GM19043 (cell line): Measurements from ENCODE around the gene FANCM.

Experiments
- ATAC-seq: cut with Tn5 transposase; IDR thresholded peaks from one replicate; pipeline ENCODE4 v1.9.1; 2021; ENCODE audit warnings: low read depth; ENCODE audit not compliant: unreplicated experiment

FANCM gene, protein sequence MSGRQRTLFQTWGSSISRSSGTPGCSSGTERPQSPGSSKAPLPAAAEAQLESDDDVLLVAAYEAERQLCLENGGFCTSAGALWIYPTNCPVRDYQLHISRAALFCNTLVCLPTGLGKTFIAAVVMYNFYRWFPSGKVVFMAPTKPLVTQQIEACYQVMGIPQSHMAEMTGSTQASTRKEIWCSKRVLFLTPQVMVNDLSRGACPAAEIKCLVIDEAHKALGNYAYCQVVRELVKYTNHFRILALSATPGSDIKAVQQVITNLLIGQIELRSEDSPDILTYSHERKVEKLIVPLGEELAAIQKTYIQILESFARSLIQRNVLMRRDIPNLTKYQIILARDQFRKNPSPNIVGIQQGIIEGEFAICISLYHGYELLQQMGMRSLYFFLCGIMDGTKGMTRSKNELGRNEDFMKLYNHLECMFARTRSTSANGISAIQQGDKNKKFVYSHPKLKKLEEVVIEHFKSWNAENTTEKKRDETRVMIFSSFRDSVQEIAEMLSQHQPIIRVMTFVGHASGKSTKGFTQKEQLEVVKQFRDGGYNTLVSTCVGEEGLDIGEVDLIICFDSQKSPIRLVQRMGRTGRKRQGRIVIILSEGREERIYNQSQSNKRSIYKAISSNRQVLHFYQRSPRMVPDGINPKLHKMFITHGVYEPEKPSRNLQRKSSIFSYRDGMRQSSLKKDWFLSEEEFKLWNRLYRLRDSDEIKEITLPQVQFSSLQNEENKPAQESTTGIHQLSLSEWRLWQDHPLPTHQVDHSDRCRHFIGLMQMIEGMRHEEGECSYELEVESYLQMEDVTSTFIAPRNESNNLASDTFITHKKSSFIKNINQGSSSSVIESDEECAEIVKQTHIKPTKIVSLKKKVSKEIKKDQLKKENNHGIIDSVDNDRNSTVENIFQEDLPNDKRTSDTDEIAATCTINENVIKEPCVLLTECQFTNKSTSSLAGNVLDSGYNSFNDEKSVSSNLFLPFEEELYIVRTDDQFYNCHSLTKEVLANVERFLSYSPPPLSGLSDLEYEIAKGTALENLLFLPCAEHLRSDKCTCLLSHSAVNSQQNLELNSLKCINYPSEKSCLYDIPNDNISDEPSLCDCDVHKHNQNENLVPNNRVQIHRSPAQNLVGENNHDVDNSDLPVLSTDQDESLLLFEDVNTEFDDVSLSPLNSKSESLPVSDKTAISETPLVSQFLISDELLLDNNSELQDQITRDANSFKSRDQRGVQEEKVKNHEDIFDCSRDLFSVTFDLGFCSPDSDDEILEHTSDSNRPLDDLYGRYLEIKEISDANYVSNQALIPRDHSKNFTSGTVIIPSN (N-terminal part only)

DNA sequence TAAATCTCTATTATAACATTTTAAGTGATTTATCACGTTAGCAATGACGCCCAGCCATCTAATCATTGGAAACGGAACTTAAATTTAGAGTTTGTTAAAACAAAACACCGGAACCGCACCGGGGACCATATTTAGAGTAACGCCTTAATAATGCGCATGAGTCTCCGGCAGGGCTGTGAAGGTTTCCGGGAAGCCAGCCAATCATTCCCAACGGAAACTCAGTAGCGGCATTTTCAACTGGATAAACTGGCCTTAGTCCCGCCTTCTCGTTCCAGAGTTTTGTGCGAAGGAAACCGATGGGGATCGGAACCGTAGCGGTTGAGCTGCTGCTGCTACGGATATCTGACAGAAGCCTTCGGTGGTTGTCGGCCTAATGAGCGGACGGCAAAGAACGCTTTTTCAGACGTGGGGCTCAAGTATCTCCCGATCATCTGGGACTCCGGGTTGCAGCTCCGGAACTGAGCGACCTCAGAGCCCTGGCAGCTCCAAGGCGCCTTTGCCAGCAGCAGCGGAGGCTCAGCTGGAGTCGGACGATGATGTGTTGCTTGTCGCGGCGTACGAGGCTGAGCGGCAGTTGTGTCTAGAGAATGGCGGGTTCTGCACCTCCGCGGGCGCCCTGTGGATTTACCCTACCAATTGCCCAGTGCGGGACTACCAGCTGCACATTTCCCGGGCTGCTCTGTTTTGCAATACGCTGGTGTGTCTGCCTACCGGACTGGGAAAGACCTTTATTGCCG, at the start of gene FANCM:
TSS of gene FANCM (plus strand) at position 272 of the 737 bp plus-strand sequence. CDS start at position 374, 102 bp downstream.
- ATAC-seq, result peak; percentile 34

DNA sequence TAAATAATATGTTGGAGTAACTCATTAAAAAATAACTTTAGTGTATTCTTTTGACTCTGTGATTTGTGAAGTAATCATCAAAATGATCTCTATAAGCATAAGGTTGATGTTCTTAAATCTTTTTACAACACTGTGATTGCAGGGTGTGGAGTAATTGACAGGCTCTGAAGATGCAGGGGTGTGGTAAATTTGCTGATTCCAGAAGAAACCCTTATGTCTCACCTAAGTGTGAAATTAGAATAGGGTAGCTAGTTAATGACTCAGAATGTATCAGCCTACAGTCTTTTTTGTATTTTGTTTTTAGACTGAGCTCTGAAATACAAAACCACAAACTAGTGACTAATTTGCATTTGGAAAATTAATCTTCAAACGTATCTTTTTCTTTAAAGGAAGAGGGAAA, 45.9 kb upstream of the FANCM start:
- peak; percentile 54 for ATAC-seq

DNA sequence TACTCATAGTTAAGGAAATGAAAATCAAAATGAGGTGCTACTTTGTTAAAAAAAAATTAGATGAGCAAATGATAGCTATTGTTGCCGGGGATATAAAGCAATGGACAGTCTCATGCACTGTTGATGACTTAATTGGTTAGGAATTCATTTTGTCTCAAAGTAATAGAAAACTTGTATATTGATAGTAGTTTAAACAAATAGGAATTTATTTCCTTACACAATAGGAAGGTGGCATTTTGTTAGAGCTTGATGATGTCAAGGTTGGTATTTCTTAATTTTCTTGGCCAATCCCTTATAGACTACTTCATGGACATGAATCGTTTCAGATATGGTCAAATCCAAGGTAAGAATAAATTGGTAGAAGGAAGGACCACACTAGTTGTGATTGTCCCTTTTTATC, 44.0 kb upstream of the FANCM start:
- no peak for ATAC-seq

DNA sequence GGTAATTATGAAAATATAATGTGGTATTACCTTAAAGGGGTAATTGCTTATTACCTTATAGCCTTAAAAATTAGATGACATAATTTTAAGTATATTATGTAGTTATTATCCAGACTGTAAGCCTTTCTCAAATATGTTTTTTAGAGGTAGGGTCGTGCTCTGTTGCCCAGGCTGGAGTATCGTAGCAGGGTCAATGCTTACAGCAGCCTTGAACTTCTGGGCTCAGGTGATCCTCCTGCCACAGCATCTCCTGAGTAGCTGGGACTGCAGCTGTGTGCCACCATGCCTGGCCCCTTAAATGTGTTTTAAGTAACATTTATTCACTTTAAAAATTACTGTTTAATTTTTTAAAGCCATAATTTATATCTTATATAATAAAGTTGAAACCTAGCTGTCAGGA, 41.5 kb upstream of the FANCM start:
- ATAC-seq, result no peak

DNA sequence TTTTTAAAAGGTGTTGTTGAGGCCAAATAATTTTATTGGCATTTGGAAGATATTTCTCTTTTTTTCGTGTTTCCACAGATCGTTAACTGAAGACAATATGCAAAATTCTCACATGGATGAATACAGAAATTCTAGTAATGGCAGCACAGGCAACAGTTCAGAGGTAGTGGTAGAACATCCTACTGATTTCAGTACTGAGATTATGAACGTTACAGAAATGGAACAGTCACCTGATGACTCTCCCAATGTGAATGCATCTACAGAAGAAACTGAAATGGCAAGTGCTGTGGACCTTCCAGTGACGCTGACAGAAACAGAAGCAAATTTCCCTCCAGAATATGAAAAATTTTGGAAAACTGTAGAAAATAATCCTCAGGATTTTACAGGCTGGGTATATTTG, 40.6 kb upstream of the FANCM start:
- ATAC-seq, result no peak

DNA sequence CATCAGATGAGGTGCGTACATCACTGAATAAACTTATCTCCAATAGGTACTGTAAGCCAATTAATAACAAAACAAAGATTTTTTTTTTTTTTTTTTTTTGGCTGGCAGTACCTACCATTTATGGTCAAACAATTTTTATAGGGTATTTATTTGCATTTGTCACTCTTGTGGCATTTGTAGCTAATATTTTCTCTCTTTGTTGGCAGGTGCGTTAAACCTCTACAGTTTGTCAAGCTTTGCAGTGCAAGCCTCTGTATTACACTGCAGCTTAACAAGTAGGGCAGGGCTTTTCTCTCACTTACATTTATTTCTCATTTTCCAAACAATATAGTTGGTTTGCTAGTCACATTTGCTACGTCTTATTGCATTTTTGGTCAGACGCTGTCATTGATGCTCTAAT, 39.5 kb upstream of the FANCM start:
- ATAC-seq, result no peak

DNA sequence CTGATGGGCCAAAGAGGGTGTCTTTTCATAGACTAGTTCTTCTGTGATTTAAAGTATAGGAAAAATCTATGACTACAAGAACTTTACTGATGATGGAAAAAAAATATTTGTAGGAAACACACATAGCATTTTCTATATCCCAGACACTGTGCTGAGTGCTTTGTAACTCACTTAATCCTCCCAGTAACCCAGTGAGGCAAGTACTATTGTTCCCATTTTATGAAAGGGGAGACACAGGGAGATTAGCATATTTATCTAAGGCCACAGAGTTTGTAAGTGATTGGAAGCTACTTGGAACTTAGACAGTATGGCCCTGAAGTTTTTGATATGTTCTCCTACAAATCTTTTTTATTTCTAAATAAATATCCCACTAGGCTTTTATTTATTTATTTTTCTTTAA, 31.9 kb upstream of the FANCM start:
- ATAC-seq, result no peak

DNA sequence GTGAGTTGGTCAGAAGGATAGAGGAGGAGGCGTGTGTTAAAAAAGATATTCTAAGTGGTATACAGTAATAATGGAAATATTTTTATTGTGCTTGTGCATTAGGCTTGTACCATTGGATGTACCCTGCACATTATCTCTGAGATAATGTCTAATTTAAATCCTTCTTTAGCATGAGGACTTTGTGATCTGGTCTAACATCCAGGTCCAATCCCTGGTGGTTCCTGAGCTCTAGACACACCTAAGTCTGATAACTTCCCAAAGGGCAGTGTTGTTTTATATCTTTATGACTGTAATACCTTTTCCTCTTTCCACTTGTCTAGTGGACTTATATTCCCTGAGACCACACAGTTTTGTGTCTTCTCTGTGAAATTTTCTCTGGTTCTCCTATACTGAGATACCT, 31.2 kb upstream of the FANCM start:
- no peak for ATAC-seq

DNA sequence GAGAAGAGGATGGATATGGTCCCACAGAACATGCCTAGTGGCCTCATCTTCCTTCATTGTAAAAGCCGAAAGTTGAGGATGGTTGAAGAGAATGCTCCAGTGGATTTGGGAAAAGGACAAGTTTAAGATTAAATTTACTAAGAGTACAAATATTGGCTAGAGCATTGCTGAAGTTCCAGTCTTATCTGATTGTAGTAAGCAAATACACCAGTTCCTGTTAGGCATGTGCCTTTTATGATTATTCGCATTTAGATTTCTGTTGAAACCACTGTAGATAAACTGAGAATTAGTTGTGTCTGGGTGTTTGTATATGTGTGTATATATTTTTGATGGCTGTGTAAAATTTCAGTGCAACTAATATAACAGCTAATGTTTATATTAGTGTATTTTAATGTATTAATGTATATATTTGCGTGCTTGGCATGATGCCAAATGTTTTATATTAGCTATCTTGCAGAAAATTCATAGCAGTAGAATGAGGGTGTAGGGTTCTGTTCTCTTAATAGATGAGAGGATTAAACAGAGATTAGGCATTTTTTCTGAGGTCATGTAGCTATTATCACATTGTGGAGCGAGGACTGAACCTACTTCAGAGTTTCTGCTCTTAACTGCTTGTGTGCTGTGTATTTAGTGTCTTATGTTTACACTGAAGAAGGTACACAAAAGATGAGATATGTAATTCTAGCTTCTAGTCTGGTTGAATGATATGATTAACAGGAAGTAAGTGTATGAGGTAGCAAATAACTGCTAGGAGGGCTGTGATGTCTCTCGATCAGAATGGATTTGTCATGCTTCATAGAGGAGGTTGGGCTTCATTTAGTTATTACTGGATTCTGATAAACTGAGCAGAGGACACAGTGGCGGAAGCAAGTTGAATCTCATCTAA, 22.6 kb upstream of the FANCM start:
- ATAC-seq, result no peak

DNA sequence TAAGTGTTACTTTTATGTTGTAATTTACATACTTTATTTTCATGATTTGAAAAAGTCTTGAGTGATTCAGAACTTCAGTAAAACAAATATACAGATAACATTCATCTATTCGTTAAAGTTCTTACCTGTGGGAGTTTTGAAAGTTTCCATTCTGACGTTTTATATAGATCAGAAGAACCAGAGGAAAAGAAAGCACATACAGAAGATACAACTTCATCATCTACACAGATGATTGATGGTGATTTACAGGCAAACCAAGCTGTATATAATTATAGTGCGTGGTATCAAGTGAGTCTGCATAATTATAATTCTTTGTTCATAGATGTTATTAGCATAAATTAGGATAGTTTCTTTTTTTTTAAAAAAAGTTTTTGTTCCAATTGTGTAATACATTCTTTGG, 21.4 kb upstream of the FANCM start:
- no peak for ATAC-seq

DNA sequence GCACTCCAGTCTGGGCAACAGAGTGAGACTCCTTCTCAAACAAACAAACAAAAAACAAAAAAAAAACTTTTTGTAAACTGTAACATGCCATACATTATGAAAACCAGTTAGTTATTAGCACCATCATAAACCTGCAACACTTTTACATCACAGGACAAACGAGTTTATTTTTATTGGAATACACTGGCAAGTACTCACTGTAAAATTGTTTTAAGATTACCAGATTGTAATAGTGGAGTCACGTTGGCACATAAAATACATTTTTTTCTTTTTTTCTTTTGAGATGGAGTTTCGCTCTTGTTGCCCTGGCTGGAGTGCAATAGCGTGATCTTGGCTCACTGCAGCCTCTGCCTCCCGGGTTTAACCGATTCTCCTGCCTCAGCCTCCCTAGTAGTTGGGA, 17.1 kb upstream of the FANCM start:
- ATAC-seq, result no peak

DNA sequence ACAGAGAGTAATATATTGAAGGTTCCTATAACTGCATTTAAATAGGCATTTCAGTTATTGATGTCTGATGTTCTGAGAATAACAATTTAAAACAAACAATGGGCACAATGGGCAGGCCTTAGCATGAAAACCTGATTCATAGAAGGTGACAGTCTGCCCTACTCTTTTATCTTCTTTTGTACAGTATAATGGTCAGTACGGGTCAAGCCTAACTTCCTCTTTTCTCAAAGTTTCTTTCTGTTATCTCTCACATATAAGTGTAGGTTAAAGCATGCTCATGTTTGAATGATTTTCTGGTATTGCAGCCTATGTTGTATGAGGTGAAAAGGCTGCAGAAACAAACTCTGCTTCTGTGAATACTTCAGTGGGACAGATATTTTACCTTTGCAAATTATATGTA, 15.6 kb upstream of the FANCM start:
- no peak for ATAC-seq

DNA sequence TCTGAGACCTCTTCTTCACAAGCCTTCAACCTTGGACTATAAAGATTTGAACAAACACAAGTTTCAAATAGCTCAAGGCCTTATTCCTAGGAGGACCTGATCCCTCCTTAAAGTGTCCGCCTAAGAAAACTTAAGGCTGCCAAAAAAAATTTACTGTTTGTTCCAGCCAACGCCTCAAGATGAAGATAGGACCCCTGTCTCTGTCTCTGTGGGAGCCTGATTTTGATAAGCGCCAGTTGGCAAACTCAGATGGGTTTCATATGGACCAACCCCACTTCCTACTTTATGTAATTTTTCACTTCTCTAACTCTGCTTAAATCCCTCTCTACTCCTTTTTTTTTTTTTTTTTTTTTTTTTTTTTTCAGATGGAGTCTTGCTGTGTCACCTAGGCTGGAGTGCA, 12.5 kb upstream of the FANCM start:
- ATAC-seq, result no peak

DNA sequence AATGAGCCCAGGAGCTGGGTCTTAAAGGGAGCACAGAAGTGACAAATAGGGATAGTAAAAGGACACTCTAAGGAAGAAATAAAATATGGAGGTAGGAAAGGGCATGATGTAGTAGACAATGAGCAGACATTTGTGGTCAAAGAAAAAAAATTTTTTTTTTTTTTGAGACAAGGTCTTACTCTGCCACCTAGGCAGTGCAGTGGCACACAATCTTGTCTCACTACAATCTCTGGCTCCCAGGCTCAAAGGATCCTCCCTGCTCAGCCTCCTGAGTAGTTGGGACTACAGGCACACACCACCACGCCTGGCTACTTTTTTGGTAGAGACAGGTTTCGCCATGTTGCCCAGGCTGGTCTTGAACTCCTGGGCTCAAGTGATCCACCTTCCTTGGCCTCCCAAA, 10.0 kb upstream of the FANCM start:
- ATAC-seq, result no peak

DNA sequence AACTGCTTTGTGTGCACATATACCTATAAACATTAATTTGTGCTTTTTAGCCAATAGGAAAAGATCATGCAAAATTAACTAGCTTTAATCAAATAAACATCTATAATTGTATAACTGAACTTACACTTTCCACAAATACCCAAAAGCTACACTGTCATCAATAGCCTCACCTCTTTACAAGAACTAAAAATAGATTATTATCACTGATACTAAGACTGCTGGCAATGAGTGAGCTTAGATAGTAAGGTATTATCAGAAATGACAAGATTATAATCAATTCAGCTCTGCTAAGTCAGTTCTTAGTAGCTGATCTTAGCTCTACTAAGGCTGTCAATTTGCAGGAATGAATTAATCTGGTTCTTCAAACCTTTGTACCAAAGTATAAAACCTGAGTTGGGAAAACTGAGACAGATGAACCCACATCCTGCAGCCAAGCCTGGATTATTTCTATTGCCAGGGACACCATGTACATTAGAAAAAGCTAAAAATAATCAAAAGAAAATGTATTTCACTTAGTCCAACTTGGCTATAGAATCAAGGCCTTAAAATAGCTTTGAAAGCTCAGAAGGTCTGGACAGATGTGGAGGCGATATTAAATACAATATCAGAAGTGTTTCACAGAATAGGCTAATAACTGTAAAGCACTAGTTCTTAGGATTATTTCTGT, 6.6 kb upstream of the FANCM start:
- ATAC-seq, result no peak

DNA sequence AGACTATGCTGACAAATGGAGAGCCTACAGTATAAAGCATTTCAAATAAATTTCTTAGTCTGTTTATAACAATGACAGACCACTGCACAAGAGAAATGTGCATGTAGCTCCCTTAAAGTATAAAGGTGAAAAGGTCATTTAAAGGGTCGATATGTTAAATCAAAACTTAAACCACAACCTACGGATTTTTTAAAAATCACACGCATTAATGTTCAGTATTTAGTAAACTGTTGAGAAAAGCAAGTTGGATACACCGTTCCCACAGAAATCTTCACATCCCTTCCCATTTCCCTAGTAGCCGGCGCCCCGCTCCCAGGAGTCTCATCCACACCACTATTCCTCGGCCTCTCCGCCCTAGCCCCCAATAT, 2.1 kb upstream of the FANCM start:
- ATAC-seq, result no peak

DNA sequence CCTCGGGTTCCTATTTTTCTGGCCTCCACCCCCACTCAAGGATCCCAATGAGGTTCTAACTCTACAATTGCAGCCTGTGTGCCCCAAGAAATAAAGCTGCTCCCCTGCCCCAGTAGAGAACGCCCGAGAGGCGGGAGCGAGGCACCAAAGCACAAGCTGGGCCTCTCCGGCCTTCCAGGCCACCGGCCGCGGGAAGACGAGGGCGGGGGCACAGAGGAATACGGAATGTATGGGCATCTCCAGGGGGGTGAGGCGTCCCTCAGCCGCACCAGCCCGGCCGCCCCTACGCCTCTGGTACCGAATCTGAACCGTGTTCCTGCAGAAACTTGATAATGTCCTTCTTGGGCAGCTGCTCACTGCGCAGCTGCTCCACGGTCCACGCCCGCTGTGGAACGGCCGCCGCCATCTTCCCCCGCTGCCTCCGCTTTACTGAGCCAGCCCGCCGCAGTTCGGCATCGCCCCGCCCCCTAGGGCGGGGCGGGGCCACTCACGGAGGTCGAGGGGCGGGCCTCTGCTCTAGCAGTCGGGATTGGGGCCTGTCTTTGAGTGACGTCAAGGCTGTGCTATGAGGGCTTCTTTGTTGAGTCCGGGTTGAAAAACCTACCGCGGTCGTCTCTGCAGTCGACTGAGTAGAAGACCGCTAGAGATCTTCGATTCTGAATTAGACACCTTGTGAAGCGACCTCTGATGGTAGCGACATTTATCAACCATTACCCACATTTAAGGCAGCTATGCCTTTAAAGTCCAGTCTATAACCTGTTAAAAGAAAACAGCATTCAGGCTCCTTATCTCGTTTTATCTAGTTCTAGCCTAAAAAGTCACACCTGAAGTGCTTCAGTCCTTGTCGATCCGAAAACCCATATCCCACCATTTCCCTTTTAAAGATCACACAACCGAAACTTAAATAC, 1.4 kb upstream of the FANCM start, which contains the start of gene FKBP3:
TSS of gene FKBP3 (minus strand) at position 431 of the 908 bp plus-strand sequence. CDS start at position 406, 25 bp downstream.
- peak; percentile 84 for ATAC-seq

DNA sequence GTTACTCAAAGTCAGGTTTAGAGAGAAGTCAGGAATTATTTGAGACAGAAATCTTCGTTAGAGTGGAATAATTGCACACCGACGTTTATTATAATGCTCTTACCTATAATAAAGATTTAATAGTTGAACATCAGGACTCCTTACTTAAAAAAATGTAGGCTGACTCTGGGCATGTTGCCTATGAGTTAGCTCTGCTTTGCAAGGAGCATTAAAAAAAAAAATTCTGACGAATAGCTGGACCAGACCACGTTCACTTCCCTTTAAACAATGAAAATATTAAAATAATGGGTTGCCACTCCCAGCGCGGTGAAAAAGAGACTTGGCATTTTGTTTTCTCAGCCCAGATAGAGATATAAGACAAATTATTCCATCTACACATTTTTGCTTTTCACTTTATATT, 574 bp upstream of the FANCM start:
- no peak for ATAC-seq
